DMS53 treated with DMSO at 0.1 percent for 48 hours (cell line): ENCODE data around the gene ADD2.

Source experiments
- DNase-seq: peaks from one replicate; lab custom pipeline; 2025; ENCODE audit not compliant: unreplicated experiment; lab: John Stamatoyannopoulos, UW

ADD2 gene

DNA sequence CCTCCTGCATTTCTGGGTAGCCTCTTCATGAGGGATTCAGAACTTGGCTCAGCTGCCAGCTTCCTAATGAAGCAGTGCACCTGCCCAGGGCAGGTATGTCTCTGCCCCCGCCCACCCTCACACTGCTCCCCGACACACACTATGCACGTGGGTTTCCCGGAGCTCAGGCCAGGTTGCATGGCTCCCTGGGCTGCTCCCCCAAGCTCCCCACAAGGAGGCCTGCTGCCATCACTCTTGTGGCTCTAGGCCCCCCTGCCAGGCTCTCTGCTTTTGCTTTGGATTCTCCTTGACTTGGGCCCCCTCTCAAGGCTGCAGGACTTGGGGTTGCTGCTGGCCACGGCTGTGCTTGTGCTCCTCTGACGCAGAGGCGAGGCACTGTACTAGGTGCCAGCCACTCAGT, 43.6 kb downstream of the ADD2 start:
- no peak for DNase-seq

DNA sequence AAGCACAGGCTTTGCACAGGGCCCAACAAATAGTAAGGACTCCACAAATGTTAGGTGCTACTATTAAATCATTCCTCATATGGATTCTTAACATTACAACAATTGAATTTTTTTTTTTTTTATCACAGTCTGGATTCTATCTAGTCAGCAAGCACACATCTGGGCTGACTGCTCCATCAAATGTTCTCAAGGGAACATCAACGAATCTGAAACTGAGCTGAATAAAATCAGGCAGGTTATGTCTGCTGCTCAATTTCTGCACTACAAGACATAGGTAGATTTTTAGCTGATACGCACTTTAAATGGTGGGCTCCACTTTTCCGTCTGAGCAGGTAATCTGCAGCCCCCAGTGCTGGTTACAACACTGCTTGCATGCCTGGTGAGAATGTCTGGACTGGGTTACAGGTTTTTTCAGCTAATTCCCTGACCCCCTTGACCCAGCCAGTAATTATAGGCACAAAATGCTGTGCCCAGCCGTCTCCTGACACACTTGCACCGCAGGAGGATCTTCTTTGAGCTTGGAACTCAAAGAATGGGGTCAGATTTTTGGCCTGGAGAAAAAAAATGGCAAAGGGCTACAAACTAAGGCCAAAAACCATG, 44.6 kb downstream of the ADD2 start:
- no peak for DNase-seq

DNA sequence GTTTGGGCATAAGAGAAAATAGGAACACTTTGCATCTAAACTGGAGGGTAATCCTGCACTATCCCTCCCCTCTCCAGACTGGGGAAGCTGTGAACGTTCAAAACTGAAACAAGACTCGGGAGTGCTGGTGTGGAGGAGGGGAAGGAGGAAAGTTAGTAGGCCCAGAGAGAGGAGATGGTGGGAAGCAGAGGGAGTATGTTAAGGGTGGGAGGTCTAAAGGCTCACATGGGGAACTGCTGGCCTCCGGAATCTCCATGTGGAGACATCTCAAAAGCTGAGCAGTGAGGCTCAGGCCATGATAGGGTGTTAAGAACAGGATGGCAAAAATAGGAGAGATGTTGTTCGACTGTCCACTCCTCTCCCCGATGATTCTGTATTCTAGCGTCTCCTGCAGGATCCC, 47.9 kb downstream of the ADD2 start:
- no peak for DNase-seq

DNA sequence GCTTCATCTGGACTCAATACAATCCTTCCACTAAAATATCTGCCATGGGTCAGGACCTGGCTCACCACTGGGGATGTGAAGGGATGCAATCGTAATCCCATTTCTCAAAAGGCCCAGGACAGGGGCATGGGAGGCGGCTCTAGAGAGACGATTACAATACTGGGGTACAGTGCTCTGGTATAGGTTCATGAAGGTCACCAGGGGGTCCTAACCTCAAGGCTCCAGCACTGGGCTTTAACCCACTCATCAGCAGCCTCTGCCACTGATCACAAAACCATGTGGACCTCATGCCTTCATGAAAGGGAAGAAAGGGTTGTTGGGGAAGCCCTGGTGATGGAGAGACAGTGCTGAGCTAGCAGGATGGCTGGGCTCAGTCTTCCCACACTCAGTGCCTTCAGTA, 48.8 kb downstream of the ADD2 start:
- no peak for DNase-seq

DNA sequence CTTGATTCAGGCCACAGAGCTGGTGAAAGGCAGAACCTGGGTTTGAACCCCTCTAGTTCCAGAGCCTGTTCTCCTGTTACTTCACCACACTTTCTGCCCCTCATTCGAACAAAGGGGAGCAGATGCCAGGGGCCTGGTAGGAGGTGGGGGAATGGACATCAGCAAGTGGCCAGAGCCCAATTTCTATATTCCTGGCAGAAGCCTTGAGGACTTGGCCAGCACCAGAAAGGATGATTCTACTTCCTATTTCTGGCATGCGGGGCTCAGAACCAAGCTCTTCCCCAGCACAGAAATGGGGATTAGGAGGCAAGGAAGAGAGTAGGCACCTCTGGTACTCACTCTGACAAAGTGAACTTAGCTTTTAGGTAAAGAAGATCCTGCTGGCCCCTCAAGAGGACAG, 49.3 kb downstream of the ADD2 start:
- no peak for DNase-seq

DNA sequence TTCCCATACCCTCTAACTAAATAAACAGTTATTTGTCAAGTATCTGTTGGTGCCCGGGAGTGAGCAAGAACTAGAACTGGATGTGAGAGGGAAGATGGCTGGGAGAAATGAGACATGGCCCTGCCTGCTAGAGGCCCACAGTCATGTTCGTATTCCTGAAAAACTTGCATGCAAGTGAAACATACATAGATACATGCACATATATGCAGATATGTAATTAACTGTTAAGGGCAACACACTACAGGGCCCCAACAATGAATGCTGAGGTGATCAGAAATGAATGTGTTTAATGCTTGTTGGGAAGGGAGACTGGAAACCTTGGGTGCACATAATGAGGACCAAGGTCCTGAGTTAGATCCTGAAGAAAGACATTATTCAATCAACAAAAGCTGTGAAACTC, 49.8 kb downstream of the ADD2 start:
- DNase-seq: no peak

DNA sequence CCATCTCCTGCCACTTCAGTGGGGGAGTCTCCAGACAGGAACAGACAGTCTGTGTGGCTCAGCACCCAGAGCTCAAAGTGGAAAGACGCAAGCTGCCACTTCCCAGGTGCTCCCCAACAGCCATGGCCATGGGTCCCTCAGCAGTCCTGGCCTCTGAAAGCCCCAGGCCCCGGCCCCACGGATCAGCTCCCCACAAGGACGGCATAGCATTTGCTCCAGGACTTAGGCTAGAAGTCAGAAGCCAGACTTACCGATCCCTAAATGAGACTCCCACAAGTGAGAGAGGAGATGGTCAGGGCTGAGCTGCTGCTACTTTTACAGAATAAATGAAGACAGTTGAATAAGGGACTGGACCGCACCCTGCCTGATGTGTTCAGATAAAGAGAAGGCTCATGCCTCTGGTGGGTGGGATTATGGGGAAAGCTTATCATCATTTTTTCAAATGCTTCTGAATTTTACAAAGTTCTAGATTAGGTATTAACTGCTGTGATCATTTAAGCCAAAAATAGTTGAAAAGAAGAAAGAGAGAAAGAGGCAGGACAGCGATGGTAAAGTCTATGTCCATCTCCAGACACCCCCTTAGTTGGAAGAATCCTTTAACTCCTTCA, 50.5 kb downstream of the ADD2 start:
- DNase-seq: no peak

DNA sequence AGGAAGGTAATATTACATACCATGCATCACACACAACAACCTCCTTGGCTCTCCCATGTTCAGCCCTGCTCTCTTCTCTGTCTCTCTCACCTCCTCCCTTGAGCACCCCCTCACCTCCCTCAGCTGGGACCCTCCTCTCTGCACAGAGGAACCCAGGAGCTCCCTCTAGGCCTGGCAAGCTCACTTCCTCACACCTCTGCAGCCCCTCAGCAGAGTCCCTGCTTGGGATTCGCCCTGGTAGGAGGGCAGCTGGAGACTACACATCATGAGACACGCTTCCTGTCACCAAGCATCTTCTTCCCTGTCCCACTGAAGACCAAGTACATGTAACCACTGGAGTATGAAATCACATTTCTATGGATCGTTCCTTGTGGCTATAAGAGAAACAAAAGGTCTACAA, 51.0 kb downstream of the ADD2 start:
- DNase-seq: no peak

DNA sequence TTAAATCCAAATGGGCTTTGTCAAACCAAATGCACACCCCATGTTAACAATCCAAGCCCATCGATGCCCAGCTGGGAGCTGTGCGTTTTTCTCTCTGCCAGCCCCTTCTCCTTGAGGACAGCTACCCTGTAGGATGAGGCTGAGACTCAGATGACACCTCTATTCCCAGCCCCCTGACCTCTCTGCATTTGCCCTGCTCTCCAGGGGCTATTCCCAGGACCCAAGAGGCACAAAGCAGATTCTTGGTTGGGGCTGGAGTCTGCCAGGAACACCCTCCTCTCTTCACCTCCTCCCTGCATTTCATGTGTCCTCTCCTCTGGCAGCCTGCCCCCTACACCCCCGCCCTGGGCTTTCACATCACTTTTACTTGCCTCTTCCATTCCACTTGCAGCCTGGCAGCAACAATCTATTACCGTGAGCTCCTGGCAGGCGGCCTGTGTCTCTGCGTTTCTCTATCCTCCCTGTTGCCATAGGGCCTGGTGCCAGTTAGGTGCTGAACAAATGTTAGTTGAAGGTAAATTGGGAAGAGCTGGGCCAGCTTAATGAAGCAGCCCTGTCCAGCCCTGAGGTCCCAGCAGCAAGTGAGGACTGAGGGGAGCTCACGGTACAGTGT, 51.8 kb downstream of the ADD2 start:
- no peak for DNase-seq

DNA sequence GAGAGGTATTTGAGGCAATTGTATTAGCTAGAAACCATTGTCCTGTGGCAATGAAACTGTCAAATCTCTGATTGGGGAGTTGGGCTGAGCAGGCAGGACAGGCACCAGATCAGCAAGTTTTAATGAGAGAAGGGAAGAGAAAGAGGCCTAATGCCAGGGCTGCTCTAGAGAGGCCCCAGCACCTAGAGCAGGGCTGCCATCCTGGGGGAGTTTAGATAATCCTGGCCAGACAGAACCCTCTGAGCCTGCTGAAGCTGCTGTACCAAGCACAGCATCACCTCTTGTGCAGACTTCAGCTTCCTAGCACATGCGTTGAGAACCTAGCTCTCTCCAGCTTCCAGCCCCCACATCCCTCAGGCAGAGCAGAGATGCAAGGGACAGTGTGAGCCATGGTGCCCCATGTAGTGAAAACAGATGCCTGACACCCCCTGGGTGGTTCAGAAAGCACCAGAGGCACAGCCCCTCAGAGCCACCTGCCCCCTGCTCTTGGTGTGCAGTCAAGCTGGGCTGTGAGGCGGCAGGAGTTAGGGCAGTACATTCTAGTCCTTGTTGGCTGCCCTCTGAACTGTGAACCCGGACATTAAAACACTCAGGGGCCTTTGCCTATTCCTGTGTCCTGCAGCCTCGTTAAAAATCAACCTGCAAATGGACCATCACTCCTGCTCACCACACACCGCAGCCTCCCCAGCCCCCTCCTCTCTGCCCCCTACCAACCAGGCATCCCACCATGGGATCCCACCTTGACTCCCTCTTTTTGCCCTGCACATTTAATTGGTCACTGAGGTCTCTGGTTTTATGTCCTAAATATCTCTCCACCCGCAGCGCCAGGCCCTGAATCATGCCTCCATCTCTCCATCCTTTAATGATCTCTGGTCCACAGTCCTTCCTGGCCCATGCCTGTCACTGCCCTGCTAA, 52.7 kb downstream of the ADD2 start:
- no peak for DNase-seq

DNA sequence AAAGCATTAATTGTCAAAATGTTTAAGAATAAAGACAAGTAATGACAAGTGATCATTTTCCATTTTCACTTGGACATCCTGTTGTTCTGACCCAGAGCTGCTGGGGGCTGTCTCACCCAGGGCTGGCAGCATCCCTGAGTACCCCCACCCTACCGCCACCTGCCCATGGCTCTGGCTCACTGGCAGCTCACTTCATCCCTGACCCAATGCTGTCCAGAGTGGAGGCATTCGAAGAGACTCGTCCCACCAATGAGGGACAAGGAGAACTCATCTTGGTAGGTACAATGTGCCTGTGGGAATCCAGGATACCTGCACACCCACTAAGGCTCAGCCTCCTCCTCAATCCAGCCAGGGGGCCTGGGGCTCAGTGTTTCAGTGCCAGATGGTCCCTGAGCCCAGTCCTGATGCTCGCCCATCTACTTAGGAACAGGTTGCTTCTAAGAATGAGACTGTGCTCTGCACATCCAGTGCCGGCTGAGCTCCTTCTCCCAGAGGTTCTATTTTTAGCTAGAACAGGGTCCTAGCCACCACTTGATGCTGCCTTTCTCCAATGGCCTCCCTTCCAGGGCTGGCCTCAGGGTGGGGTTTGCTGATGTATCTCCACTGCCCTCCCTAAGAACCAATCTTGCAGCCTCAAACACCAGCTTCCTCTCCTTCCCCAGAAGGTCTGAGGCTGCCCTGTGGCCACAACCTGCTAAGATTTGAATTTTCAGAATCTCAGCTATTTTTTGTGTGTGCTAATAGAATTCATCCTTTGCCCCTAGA, 53.7 kb downstream of the ADD2 start:
- no peak for DNase-seq

DNA sequence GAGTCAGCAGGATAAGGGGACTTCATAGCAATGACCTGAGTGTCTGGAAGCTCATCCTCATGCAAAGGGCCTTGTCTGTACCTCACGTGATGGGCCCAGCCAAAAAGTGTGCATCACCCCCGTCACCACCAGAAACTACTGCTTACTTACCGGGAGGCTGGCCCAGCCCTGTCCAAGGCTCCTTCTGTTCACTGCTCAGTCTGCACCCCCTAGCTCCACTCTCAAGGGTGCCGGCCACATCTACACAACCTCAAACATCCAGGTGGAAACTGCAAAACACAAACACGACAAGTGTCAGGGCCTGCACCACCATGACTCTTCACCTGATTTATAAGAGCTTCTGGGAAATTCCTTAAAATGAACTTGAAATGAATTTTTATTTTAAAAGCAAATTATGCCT, 55.1 kb downstream of the ADD2 start:
- DNase-seq: no peak

DNA sequence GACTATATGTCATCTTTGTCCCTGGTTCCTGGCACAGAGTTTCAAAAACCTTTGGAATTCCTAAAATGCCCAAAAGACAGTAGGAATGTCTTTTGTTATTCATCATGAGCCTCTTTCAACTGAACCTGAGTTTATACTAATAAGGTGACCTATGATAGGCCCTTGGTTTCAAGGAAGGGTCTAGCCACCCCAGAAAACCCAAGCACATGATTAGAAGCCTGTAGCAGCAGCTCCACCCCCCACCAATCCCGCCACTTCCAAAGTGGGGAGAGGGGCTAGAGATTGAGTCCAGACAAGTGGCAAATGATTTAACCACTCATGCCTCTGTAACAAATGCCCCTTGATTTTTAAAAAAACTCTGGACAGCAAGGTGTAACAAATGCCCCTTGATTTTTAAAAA, 56.8 kb downstream of the ADD2 start:
- DNase-seq: no peak

DNA sequence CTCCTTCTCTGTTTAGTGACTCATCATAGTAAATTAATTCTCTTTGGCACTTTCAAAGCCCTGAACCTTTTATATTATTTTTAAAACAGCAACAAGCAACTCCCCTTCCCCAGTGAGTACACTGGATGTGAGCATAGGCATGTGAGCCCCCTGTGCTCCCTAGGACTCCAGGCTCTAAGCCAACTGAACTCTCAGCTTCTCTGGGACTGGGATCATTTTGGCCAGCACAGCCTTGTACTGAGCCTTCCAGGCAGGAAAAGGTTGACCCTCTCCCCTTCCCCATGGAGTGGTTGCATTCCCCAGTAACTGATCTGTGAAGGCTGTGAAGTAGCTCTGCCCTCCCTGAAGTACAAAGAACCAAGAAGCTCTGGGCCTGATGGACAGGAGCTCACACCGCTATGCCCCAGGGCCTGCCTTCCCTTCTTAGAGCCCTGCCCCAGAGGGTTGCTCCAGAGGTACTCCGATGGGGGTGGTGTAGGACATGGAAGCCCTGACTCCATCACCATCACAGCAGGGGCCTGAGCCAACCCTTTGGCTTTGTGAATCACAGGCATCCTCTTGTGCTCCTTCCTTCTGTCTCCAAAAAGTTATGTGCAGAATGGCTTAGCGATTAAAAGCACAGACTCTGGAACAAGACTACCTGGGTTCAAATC, 57.8 kb downstream of the ADD2 start:
- DNase-seq: no peak

DNA sequence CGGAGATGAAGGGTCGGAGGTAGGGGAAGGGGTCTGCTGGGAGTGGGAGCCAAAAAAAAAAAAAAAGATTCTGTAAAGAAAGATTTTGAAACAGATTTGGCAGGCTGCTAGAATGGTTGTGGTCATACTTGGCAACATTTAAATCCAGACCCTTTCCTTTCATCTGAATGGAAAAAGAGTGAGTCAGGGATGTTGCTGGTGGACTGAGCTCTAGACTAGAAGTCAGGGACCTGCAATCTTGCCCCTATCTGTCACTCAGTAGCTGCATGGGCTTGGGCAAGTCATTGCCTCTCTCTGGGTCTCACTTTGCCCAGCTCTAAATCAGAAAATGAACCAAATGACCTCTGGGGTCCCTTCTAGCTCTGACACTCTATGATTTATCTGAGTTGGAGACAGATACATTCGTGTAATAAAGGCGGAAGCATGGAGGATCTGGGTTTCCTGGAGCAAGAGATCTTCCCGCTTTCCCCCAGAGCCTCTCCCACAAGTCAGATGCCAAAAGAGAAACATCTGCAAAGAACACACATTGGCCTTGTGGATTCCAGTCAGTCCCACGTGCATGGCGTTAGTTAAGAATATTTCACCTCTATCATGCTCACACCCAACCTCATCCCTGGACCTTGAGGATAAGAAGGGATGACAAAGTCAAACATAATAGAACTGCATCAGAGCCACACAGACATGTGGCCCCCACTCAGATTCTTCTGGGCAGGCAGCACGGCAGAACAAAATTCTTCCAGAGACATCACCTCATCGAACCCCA, 58.5 kb downstream of the ADD2 start:
- DNase-seq: no peak

DNA sequence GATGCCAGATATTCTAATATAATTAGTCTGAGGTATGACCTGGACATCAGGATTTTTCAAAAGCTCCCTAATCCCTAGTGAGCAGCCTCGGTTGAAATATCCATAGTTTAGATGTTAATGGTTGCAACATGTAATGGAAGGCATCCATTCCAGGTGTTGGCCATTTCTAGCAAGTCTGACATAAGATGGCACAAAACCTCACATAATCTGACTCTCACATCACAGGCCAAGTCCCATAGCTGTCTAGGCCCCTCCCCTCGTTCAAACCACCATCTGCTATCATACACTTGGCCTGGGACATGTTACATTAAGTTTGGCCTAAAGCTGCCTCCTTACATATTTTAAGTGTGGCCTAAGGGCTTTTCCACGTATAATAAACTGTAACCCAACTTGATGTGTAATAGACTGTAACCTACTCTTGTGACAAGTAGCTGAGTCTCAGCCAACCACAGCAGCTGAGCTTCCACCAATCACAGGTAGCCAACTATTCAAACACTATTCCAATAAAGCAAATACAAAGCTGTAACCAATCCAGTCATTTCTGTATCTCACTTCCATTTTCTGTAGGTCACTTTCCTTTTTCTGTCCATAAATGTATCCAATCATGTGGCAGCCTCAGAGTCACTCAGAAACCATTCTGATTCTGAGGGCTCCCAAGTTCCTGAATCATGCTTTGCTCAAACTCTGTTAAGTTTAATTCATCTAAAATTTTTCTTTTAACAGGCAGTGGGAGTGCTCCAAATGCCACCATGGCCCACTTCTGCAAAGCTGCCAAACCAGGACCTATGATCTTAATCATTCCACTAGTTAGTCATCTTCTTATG, 59.4 kb downstream of the ADD2 start:
- peak; percentile 40 for DNase-seq

DNA sequence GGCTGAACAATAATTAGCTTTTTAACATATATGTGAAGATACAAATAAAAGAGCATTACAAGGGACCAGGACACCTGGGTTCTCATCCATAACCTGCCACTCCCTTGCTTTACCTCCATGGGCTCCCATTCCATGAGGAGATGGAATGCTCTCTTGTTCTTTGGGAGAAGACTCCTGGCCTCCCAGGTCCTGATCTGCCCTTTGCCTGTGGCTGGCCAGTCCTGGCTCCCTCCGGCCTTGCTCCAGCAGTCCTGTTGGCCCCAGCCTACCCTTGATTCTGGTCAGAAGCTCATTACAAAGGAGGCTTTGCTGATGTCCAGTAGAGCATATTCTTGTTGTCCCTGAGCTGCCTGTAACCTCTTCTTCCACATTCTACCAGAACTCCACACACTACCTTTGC, 60.3 kb downstream of the ADD2 start:
- no peak for DNase-seq

DNA sequence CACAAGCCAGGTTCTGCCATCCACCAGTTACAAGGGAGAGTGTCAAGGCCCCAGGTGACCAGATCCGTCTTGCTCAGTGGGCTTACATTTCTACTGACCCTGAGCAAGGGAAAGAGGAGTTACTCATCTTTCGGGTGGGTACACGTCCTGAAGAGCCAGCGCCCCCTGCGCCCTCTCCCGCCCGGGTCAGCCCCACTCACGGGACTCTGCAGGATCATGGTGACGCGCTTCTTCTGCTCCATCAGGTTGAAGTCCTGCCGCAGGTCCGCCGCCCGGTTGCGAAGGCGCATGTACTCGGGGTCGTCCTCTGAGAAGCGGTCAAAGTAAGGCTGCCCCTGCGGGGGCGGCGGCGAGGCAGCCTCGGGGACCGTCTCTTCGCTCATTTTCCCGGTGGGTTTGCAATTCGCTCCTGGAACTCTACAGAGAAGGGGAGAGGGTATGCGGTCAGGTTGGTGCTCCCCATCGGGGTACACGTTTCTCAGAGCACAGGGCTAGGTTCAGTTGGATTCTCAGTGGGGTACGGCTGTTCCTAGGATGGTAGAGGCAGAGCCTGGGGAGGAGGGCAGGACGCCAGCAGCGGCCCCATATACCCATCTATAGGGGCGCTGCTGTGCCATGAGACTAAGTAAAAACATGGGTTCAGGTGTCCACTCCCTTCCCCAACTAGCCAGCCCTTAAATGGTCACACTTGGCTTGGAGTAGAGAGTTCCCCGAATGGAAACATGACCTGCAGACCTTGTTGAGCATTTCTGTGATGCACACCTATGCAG, 61.8 kb downstream of the ADD2 start:
- DNase-seq: no peak
